Loucy (cell line): ENCODE data around the gene ELN.

Experiments
- H2AFZ ChIP-seq: fragments of 200-600 bp; sonication (generic); 2 replicates; pipeline ENCODE4 v1.6.0; 2016; ENCODE audit warnings: antibody characterized with exemption, mild to moderate bottlenecking, low read length, moderate library complexity
- H3F3A ChIP-seq: fragments of 200-600 bp; 2 replicates; pipeline ENCODE4 v1.6.0; 2016; ENCODE audit warnings: antibody characterized with exemption, low read depth, mild to moderate bottlenecking
- H3K27me3 ChIP-seq: fragments of 200-600 bp; sonication (generic); 2 replicates; pipeline ENCODE4 v1.6.1; 2014; ENCODE audit warnings: low read length, mild to moderate bottlenecking; ENCODE audit not compliant: insufficient read depth, poor library complexity, severe bottlenecking
- H3K36me3 ChIP-seq: fragments of 200-600 bp; sonication (generic); 2 replicates; pipeline ENCODE4 v1.6.1; 2016; ENCODE audit warnings: low read length; ENCODE audit not compliant: insufficient read depth
- H3K4me1 ChIP-seq: fragments of 200-600 bp; sonication (generic); 2 replicates; pipeline ENCODE4 v1.5.1; 2014; ENCODE audit warnings: low read length, mild to moderate bottlenecking; ENCODE audit not compliant: insufficient read depth, poor library complexity, severe bottlenecking
- H3K4me2 ChIP-seq: fragments of 200-600 bp; sonication (generic); 2 replicates; pipeline ENCODE4 v1.6.0; 2014; ENCODE audit warnings: antibody characterized with exemption, low read length, low read depth, mild to moderate bottlenecking; ENCODE audit not compliant: poor library complexity, severe bottlenecking
- H3K4me3 ChIP-seq: fragments of 200-600 bp; sonication (generic); 2 replicates; pipeline ENCODE4 v1.5.1; 2014; ENCODE audit warnings: low read length, mild to moderate bottlenecking, mixed read lengths; ENCODE audit not compliant: poor library complexity, severe bottlenecking
- H3K79me2 ChIP-seq: fragments of 200-600 bp; sonication (generic); 2 replicates; pipeline ENCODE4 v1.6.1; 2014; ENCODE audit warnings: low read length; ENCODE audit not compliant: insufficient read depth
- H3K9ac ChIP-seq: fragments of 200-600 bp; sonication (generic); 2 replicates; pipeline ENCODE4 v1.6.0; 2014; ENCODE audit warnings: mild to moderate bottlenecking, low read depth, low read length, moderate library complexity; ENCODE audit not compliant: poor library complexity, severe bottlenecking
- H3K9me2 ChIP-seq: fragments of 200-600 bp; sonication (generic); replicated peaks from 2 replicates; pipeline ENCODE4 v1.6.1; 2016; ENCODE audit warnings: low read depth, low read length, mixed read lengths
- H3K9me3 ChIP-seq: fragments of 200-600 bp; sonication (generic); 2 replicates; pipeline ENCODE4 v1.6.1; 2014; ENCODE audit warnings: mild to moderate bottlenecking, antibody characterized with exemption, low read length, low read depth; ENCODE audit not compliant: insufficient read depth
- H4K20me1 ChIP-seq: fragments of 200-600 bp; sonication (generic); 2 replicates; pipeline ENCODE4 v1.6.0; 2014; ENCODE audit warnings: antibody characterized with exemption, low read length, mild to moderate bottlenecking; ENCODE audit not compliant: insufficient read depth, poor library complexity, severe bottlenecking
- CTCF ChIP-seq: fragments of 200-600 bp; sonication (generic); conservative IDR thresholded peaks from 2 replicates; pipeline ENCODE4 v1.5.1; 2014; ENCODE audit warnings: mild to moderate bottlenecking, antibody characterized with exemption, low read length
- EZH2phosphoT487 ChIP-seq: fragments of 200-600 bp; IDR thresholded peaks from 2 replicates; pipeline ENCODE4 v1.6.1; 2018; ENCODE audit warnings: antibody characterized with exemption, mild to moderate bottlenecking, moderate library complexity, borderline replicate concordance

ELN gene

DNA sequence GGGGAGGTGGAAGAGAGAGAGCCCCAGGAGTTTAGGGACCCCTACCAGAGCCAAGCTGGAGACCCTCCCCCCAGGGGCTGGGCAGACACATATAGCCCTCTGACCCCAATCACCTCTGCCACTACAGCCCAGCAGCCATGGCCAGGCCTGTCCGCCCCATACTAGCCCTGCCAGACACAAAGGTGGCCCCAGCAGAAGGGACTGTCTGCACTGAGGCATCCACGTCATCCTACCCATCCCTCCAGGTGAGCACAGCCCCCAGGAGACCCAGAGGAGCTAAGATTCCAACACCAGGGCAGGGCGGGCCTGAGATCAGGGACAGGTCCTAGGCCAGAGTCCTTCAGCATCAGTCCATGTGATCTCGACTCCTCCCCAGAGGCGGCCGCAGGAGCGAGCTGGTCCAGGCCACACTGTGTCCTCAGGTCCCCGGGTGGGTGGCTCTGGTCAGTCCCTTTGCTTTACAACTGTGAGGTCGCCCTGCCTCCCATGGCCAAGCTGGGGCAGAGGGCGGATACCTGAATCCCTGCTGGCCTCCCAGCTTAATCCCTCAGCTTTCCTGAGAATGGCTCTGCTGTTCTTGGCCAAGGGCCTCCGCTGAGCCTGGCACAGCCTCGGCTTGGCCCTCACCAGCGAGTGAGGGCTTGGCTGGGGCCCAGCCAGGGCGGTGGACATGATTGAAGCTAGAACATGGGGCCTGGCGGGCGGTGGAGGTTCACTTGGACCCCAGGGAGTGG is 14.3 kb upstream of the ELN start:
- Histone ChIP-seq H3K27me3 (no peaks in the 10 kb centered on the region), H3F3A (no peaks in the 10 kb centered on the region), H3K4me3 (no peak overlapping the region), H2AFZ (no peak overlapping the region), H3K9me3 (no peaks in the 10 kb centered on the region), H3K4me1 (no peaks in the 10 kb centered on the region), H3K9me2 (no peaks in the 10 kb centered on the region), H4K20me1 (no peaks in the 10 kb centered on the region), H3K36me3 (no peaks in the 10 kb centered on the region), H3K9ac (no peak overlapping the region), H3K79me2 (no peaks in the 10 kb centered on the region), H3K4me2 (no peak overlapping the region)
- TF ChIP-seq EZH2phosphoT487: no peak
- TF ChIP-seq CTCF: no peak

DNA sequence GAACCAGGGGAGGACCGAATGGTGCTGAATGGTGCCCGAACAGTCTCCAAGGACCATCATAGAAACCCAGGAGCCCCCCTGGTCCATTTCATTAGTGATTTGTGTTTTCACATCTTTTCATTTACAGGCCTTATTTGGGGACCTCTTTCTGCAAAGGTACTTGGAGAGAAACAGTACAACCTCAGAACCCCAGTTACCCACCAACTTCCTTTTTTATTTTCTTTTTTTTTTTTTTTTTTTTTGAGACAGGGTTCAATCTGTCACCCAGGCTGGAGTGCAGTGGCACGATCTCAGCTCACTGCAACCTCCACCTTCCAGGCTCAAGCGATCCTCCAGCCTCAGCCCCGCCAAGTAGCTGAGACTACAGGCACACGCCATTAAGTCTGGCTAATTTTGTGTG is 13.0 kb upstream of the ELN start:
- Histone ChIP-seq H2AFZ (no peak overlapping the region), H3K27me3 (no peaks in the 10 kb centered on the region), H3F3A (no peaks in the 10 kb centered on the region), H3K9me3 (no peaks in the 10 kb centered on the region), H3K79me2 (no peaks in the 10 kb centered on the region), H3K9me2 (no peaks in the 10 kb centered on the region), H3K36me3 (no peaks in the 10 kb centered on the region), H3K4me2 (no peak overlapping the region), H3K4me3 (no peak overlapping the region), H3K9ac (no peak overlapping the region), H3K4me1 (no peaks in the 10 kb centered on the region), H4K20me1 (no peaks in the 10 kb centered on the region)
- no peak for TF ChIP-seq CTCF
- TF ChIP-seq EZH2phosphoT487: no peak

DNA sequence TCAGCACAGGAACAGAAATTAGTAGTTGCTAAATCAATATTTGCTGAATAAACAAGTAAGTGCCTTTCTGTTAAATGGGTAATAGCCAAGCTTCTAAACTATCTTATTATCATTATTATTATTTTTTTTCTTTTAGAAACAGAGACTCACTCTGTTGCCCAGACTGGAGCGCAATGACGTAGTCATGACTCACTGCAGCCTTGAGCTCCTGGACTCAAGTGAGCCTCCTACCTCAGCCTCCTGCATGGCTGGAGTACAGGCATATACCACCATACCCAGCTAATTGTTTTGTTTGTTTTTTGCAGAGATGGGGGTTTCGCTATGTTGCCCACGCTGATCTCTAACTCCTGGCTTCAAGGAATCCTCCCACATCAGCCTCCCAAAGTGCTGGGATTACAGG is 12.3 kb upstream of the ELN start:
- no peaks in the 10 kb centered on the region for H3K9me3 ChIP-seq
- no peak overlapping the region for H3K9ac ChIP-seq
- H3F3A ChIP-seq: no peaks in the 10 kb centered on the region
- H3K79me2 ChIP-seq: no peaks in the 10 kb centered on the region
- H3K9me2 ChIP-seq: no peaks in the 10 kb centered on the region
- no peaks in the 10 kb centered on the region for H4K20me1 ChIP-seq
- no peaks in the 10 kb centered on the region for H3K27me3 ChIP-seq
- H3K36me3 ChIP-seq: no peaks in the 10 kb centered on the region
- no peaks in the 10 kb centered on the region for H3K4me1 ChIP-seq
- H3K4me2 ChIP-seq: no peak overlapping the region
- no peak overlapping the region for H3K4me3 ChIP-seq
- TF ChIP-seq EZH2phosphoT487 (no peak), CTCF (no peak)
- H2AFZ ChIP-seq: no peak overlapping the region
